Measurements from ENCODE around the gene SPIRE1.

Gene SPIRE1

DNA sequence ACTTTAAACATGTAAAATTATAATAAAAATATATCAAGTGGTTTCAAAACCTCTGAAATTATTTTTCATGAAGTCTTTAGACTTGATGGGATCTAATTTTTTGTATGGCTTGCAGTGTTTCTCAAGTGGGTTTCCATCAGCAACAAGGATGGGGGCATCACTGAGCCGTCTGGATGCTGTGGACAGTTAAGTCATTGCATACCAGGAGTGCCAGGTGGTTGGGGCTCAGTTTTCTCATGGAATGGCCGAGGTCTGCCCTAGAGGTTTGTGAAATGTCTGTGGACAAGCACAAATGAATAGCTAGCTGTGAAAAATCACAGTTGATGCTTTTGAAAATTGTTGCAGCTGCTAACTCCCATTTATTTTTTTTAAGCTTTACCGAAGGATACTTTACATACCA lies 248.4 kb downstream of the SPIRE1 start:
- no peak for DNase-seq

DNA sequence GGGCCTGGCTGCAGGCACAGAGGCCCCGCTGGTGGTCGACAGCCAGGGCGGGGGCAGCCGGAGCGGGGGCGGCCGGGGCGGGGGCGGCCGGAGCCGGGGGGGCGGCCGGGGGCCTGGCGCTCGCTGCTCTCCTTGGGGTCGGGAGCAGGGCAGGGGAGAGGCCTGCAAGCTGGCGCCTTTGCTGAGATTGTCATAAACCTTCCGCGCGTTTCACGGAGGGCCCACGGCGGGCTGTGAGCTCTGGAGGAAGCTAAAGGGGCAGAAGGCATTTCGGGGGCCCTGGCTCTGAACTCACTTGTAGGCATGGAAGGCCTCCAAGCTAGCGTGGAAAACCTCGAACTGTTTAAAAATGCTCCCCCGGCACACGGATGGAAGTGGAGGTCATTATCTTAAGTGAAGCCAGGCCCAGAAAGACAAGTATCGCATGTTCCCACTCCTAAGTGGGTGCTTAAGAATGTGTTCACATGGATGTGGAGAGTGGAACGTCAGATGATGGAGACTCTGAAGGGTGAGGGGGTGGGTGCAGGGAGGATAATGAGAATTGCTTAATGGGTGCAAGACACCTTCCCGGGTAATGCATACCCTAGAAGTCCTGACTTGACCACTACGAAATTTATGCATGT lies 249.5 kb downstream of the SPIRE1 start:
- DNase-seq, result no peak

DNA sequence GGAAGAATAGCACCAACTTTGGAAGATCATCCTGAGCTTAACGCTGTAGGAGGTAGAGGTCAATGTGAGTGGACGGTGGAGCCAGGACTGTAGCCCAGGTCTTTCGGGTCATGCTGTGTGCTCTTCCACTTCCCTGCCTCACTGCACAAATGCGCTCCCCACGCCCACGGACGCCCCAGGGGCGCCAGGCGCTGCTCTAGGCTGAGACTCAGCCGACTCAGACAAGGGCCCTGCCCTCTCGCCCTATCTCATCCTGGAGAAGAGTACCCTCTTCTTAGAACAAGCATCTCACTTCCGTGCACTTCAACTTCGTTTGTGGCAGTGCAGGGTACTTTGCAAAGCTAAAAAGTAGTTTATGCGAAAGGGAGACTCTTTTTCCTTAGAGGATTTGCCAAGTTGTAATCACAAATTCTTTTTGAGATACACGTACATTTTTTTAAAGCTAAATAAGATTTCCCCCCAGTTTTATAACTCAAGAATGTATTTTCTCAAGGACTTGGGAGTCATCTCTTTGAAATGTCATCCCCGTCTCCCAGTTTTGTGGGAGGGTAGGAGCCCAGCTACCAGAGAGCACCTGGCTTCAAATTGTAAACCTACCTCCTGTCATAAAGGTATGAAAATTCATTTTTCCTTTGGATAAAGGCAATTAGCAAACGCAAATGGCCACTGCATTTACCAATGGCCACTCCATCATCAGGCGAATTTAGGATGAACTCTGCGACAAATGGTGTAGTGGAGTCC lies 251.4 kb downstream of the SPIRE1 start:
- no peak for DNase-seq

DNA sequence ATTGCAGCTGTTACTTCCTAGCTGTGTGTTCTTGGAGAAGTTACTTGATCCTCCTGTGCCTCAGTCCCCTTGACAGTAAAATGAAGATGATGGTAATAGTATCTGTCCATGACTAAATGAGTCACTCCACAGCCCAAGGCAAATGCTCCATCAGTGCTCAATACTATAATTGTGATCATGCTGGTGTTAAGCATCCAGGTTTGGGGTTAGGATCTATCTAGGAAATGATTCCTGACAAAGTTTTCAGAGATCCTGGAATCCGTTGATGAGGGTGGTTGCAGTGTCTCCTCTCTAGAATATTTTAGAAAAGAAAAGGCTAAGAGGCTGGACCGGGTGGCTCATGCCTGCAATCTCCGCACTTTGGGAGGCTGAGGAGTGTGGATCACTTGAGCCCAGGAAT lies 252.8 kb downstream of the SPIRE1 start:
- DNase-seq, result no peak

DNA sequence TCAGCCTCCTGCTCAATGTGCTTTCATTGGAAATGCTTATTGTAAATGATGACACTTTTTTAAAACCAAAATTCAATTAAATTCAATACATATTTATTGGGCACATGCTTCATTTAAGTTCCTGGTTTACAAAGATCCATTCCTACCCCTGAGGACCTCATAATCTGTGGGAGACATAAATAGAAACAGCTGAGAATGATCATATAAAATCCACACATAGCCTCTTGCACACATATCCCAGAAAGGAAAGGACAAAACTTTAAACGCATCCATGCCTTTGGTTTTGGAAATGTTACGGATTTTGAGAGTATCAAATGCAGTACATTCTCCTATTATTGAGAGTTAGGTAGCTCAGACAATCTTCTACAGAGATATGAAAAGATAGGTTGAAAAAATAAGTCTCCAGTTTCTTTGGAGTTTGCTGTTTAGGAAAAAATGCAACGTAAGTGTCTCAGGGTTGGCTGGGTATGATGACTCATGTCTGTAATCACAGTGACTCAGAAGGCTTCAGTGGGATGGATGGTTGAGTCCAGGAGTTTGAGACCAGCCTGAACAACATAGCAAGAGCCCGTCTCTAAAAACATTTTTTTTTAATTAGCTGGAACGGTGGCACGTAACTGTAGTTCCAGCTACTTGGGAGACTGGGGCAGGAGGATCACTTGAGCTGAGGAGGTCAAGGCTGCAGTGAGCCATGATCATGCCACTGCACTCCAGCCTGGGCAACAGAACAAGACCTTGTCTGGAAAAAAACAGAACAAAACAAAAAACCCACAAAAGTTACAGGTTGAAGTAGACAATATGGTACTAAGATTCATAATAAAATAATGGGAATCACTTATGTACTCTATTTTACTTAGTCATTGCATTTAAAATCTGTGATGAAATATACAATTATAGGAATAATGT lies 254.1 kb downstream of the SPIRE1 start:
- no peak for DNase-seq

DNA sequence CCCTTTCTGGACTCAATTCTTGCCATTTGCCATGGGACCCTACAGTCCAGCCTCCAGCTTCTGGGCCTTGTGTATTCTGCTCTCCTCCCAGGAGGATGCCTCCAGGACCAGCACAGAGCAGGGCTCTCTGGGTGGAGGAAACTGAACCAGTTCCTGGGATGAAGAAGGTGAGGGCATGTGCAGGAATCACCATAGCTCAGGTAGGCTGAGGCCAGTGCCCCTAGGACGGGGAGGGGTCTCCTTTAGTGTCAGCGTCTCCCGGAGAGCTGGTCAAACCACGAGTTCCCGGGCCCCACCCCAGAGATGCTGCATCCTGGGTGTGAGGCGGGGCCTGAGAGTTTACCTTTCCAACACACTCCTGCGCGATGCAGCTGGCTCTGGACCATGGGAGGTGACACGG lies 256.0 kb downstream of the SPIRE1 start:
- DNase-seq, result no peak

DNA sequence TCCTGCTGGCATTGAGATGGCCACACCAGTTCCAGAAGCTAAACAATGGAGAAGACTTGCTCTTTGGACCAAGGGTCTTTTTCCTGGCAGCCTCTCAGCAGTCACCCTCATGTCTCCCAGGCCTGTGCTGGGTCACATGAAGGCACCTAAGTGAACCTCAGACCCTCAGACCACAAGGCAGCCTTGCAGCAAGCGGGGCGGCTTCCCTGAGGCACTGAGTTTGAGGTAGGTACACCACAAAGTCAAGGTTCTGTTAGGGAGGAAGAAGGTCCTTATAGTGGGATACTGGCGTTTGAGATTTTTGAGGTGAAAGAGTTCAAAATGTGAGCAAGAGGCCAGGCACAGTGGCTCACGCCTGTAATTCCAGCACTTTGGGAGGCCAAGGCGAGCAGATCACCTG lies 258.7 kb downstream of the SPIRE1 start:
- no peak for DNase-seq

DNA sequence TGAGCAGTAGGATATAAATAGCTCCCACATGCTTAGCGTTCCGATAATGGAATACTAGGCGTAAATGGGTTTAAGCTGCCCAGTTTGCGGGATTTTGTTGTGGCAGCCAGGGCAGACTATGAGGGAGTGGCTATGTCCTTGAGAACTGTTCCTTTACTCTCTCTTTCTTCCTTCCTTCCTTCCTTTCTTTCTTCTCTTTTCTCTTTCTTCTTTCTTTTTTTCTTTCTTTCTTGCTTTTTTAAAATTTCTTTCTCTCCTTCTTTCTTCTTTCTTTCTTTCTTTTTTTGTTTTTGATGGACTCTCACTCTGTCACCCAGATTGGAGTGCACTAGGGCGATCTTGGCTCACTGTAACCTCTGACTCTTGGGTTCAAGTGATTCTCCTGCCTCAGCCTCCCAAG lies 259.3 kb downstream of the SPIRE1 start:
- no peak for DNase-seq

DNA sequence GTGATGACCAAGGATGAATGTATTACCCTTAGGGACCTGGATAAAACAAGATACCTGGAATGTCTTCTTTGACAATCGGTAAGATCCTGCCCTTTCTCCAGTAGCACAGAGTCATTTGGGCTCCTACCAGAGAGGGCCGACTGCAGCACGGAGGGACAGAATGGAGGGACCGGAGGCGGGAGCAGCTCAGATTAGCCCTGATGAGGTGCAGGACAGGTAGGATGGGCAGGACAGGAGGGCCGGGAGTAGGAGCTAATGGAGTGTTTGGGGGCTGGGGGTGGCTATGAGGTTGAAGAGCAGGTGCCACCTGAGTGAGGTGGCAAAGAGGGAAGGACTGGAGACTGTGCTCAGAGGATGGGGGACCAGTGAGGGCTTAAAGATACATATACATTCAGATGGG lies 260.1 kb downstream of the SPIRE1 start:
- DNase-seq, result no peak

DNA sequence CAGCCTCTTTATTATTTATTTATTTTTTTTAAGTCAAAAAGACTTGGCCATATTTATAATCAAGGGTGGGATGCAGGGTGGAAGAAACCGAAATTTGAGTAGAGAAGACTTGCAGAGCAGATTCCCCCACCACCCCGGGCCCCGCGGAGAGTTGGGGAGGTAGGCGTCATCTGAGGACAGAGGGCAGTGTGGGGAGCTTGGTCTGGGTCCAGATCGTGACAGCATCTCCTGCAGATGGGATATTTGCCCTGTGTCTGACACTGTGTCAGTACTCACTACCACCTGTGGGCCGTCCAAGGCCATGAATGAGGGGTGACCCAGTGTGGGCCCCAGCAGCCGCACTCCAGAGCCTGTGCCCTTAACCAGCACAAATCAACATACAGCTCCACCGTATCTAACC lies 260.7 kb downstream of the SPIRE1 start:
- DNase-seq, result no peak
